ENCODE data around the gene PPP6R3. TPM values are rescaled to one million over a fixed set of nuclear protein-coding genes. Genes with fewer than 3 reads are reported as not detected.

The PPP6R3 gene
- total and polyA plus RNA-seq, 8 donors = 84.6 to 130 (median 109) TPM

- Histone ChIP-seq H3K27ac (no peak overlapping the region), H3K4me1 (peaks cover 18 to 68% of the 10 kb centered on the region in 2 donors), H3K9me3 (no peaks in the 10 kb centered on the region), H3K4me3 (no peak overlapping the region), H3K27me3 (no peaks in the 10 kb centered on the region), H3K36me3 (no peaks in the 10 kb centered on the region)
- ATAC-seq (no peak), DNase-seq (no peak)
- TF ChIP-seq CTCF (IDR thresholded peaks at IDR 0.05) = no peak
- intact Hi-C loops (cut with DNase I) = no loop called here
These were observed 34.7 kb downstream of the PPP6R3 start for GRCh38 chr11:68495220-68495729.

- Histone ChIP-seq H3K27me3 (no peaks in the 10 kb centered on the region), H3K27ac (no peak overlapping the region), H3K4me1 (peaks cover 18 to 68% of the 10 kb centered on the region in 2 donors), H3K36me3 (no peaks in the 10 kb centered on the region), H3K9me3 (no peaks in the 10 kb centered on the region), H3K4me3 (no peak overlapping the region)
- ATAC-seq (no peak), DNase-seq (no peak)
- intact Hi-C loops (cut with DNase I) = no loop called here
- TF ChIP-seq CTCF (IDR thresholded peaks at IDR 0.05) = no peak
These were observed 35.3 kb downstream of the PPP6R3 start for GRCh38 chr11:68495872-68496271.

- H3K4me1 ChIP-seq = peaks cover 24 to 77% of the 10 kb centered on the region in 2 donors
- ATAC-seq = no peak
- no peak for TF ChIP-seq CTCF (IDR thresholded peaks at IDR 0.05)
- H3K36me3 ChIP-seq = no peaks in the 10 kb centered on the region
- DNase-seq = no peak
- H3K27me3 ChIP-seq = no peaks in the 10 kb centered on the region
- no peak overlapping the region for H3K27ac ChIP-seq
- intact Hi-C loops (cut with DNase I) = no loop called here
- H3K4me3 ChIP-seq = no peak overlapping the region
- H3K9me3 ChIP-seq = no peaks in the 10 kb centered on the region
These were observed 37.2 kb downstream of the PPP6R3 start for GRCh38 chr11:68497761-68498160.

GRCh38 chr11:68498321-68498720 lies 37.8 kb downstream of the PPP6R3 start:
- Histone ChIP-seq H3K36me3 (no peaks in the 10 kb centered on the region), H3K27me3 (no peaks in the 10 kb centered on the region), H3K4me3 (no peak overlapping the region), H3K27ac (no peak overlapping the region), H3K9me3 (no peaks in the 10 kb centered on the region), H3K4me1 (peaks cover 29 to 78% of the 10 kb centered on the region in 2 donors)
- no peak for TF ChIP-seq CTCF (IDR thresholded peaks at IDR 0.05)
- DNase-seq (no peak), ATAC-seq (peak; percentile 74)
- intact Hi-C loops (cut with DNase I) = no loop called here

GRCh38 chr11:68498903-68499883 lies 38.6 kb downstream of the PPP6R3 start:
- Histone ChIP-seq H3K9me3 (no peaks in the 10 kb centered on the region), H3K4me3 (no peak overlapping the region), H3K4me1 (peaks cover 38 to 84% of the 10 kb centered on the region in 2 donors), H3K27ac (no peak overlapping the region), H3K36me3 (no peaks in the 10 kb centered on the region), H3K27me3 (no peaks in the 10 kb centered on the region)
- DNase-seq (no peak), ATAC-seq (no peak)
- intact Hi-C loops (cut with DNase I) = no loop called here
- TF ChIP-seq CTCF (IDR thresholded peaks at IDR 0.05) = no peak
